GM12878 (cell line): Measurements from ENCODE around the gene SPATS2L. TPM values are rescaled to one million over a fixed set of nuclear protein-coding genes. Genes with fewer than 3 reads are reported as not detected.

Source experiments
- ATAC-seq: fragments of 200-7000 bp; cut with Tn5 transposase; 3 replicates; pipeline ENCODE4 v1.9.1; 2020; ENCODE audit warnings: mild to moderate bottlenecking, moderate library complexity
- BruUV-seq: library from RNA; stranded (reverse); fragments of 400-500 nt; replicated peaks from 2 replicates; lab custom pipeline; 2021; lab: Mats Ljungman, UMichigan
- CTCF ChIA-PET: fragments of 300-600 bp; sonication (Branson Sonifier 250); formaldehyde crosslinking; extraction: SDS; loops from one replicate; lab custom pipeline; 2021; ENCODE audit warnings: inconsistent platforms; lab: Yijun Ruan, JAX
- POLR2A ChIA-PET: fragments of 350-600 bp; formaldehyde crosslinking; extraction: SDS; loops from one replicate; lab custom pipeline; 2021; ENCODE audit warnings: inconsistent platforms; lab: Charles Lee
- RAD21 ChIA-PET: fragments of 300-600 bp; sonication (Branson Sonifier 250); formaldehyde crosslinking; loops from one replicate; lab custom pipeline; 2023; ENCODE audit warnings: antibody characterized with exemption; ENCODE audit not compliant: unreplicated experiment; lab: Charles Lee
- SMC1A ChIA-PET: fragments of 300-600 bp; sonication (Branson Sonifier 250); formaldehyde crosslinking; loops from one replicate; lab custom pipeline; 2023; ENCODE audit not compliant: unreplicated experiment, uncharacterized antibody; lab: Charles Lee
- DNase-seq: peaks from one replicate; pipeline ENCODE4 v3.0.0-alpha.2; 2011; ENCODE audit warnings: low read depth, low spot score
- FAIRE-seq: peaks from 3 replicates; lab custom pipeline; 2011; peaks lifted over from hg19 to GRCh38; lab: Jason Lieb, UNC
- H2AFZ ChIP-seq: 2 replicates; pipeline ENCODE4 v1.6.0; 2011; ENCODE audit warnings: low read depth, low read length, control low read depth; ENCODE audit not compliant: control insufficient read depth
- H3K27ac ChIP-seq: 2 replicates; pipeline ENCODE4 v1.5.1; 2011; ENCODE audit warnings: control low read depth; ENCODE audit not compliant: control insufficient read depth, insufficient read depth
- H3K27me3 ChIP-seq, 2 experiments: replicated peaks in 1 of 2; 2 replicates each; pipeline versions ENCODE4 v1.6.0 to v1.6.1; 2011; ENCODE audit warnings: low read length in 1 of 2; ENCODE audit not compliant: control insufficient read depth in 2 of 2, insufficient read depth in 2 of 2
- H3K36me3 ChIP-seq, 2 experiments: 2 replicates each; pipeline ENCODE4 v1.5.1; 2011; ENCODE audit warnings: low read length in 1 of 2; ENCODE audit not compliant: control insufficient read depth in 2 of 2, insufficient read depth in 2 of 2
- H3K4me1 ChIP-seq: 2 replicates; pipeline ENCODE4 v1.6.1; 2011; ENCODE audit warnings: mild to moderate bottlenecking, low read length, moderate library complexity, mixed read lengths; ENCODE audit not compliant: control insufficient read depth, insufficient read depth
- H3K4me2 ChIP-seq: 2 replicates; pipeline ENCODE4 v1.6.0; 2011; ENCODE audit warnings: control low read depth; ENCODE audit not compliant: control insufficient read depth, insufficient read depth
- H3K4me3 ChIP-seq: fragments of 200-600 bp; sonication (generic); 2 replicates; pipeline ENCODE4 v1.5.1; 2016
- H3K79me2 ChIP-seq: 2 replicates; pipeline ENCODE4 v1.6.0; 2011; ENCODE audit warnings: low read length; ENCODE audit not compliant: control insufficient read depth, insufficient read depth
- H3K9ac ChIP-seq: 2 replicates; pipeline ENCODE4 v1.8.0; 2011; ENCODE audit warnings: low read length, control low read depth, mixed read lengths; ENCODE audit not compliant: control insufficient read depth, insufficient read depth
- H3K9me3 ChIP-seq: replicated peaks from 3 replicates; pipeline ENCODE4 v1.5.1; 2011; ENCODE audit warnings: mild to moderate bottlenecking, low read length; ENCODE audit not compliant: control insufficient read depth, insufficient read depth
- H4K20me1 ChIP-seq: 2 replicates; pipeline ENCODE4 v1.6.0; 2011; ENCODE audit not compliant: control insufficient read depth, insufficient read depth
- BCL3 ChIP-seq: IDR thresholded peaks from 2 replicates; pipeline ENCODE4 v1.6.1; 2011; ENCODE audit warnings: borderline replicate concordance, low read depth, mild to moderate bottlenecking, moderate library complexity, low read length; ENCODE audit not compliant: insufficient read depth, poor library complexity, severe bottlenecking
- CREM ChIP-seq: IDR thresholded peaks from 2 replicates; pipeline ENCODE4 v1.6.1; 2014; ENCODE audit warnings: antibody characterized with exemption, low read depth
- MTA2 ChIP-seq: fragments of 450-650 bp; IDR thresholded peaks from 2 replicates; pipeline ENCODE4 v1.6.1; 2016; ENCODE audit warnings: low read depth, mild to moderate bottlenecking, moderate library complexity
- NFIC ChIP-seq: IDR thresholded peaks from 2 replicates; pipeline ENCODE4 v1.6.1; 2012; ENCODE audit warnings: low read depth, mild to moderate bottlenecking, inconsistent platforms, low read length, moderate library complexity
- SPI1 ChIP-seq: IDR thresholded peaks from 2 replicates; pipeline ENCODE4 v1.6.1; 2011; ENCODE audit warnings: low read depth, mild to moderate bottlenecking, low read length, moderate library complexity, borderline replicate concordance; ENCODE audit not compliant: insufficient read depth
- TAF1 ChIP-seq: IDR thresholded peaks from 2 replicates; pipeline ENCODE4 v1.6.1; 2011; ENCODE audit warnings: mild to moderate bottlenecking, low read depth, low read length, borderline replicate concordance
- ZBTB11 ChIP-seq: fragments of 450-650 bp; formaldehyde crosslinking; IDR thresholded peaks from 2 replicates; pipeline ENCODE4 v1.5.0; 2022; ENCODE audit warnings: mild to moderate bottlenecking, missing genetic modification characterization
- ZBTB40 ChIP-seq: fragments of 450-650 bp; IDR thresholded peaks from 2 replicates; pipeline ENCODE4 v1.6.1; 2016; ENCODE audit warnings: mild to moderate bottlenecking, moderate library complexity, borderline replicate concordance
- ZNF24 ChIP-seq: fragments of 450-650 bp; IDR thresholded peaks from 2 replicates; pipeline ENCODE4 v1.6.1; 2017; ENCODE audit warnings: antibody characterized with exemption, mild to moderate bottlenecking
- WGBS: methylation state at CpG from one replicate; pipeline ENCODE4 v1.1.6; 2016; ENCODE audit warnings: low lambda C conversion rate; ENCODE audit not compliant: insufficient replicate concordance, insufficient coverage; ENCODE audit errors: missing lambda C conversion rate; 5-methylcytosine and 5-hydroxymethylcytosine counted together
- in situ Hi-C: fragments of 300-500 bp; cut with MboI; formaldehyde crosslinking; loops from 9 replicates; pipeline ENCODE4 v1.14.3; 2018; ENCODE audit warnings: mixed read lengths
- intact Hi-C: fragments of 100-400 bp; cut with micrococcal nuclease; formaldehyde crosslinking; loops from one replicate; pipeline ENCODE4 v1.14.2; 2022; ENCODE audit not compliant: unreplicated experiment
- polyA plus RNA-seq, 11 experiments: library from polyadenylated mRNA; depleted of rRNA in 4 of 11; unstranded in 6 of 11; stranded (reverse) in 5 of 11; fragments of >200 nt; fragmentation: Nextera tagmentation in 4 of 11; fragmentation: Illumina TruSeq in 1 of 11; extraction: Ambion mirVana in 4 of 11; extraction: Trizol in 1 of 11; gene quantifications; 1 replicate in 1 of 11; 2 replicates in 10 of 11; pipeline versions ENCODE4 v1.2.1 to v1.2.3, GENCODE V29; 2011 to 2016; ENCODE audit warnings: inconsistent platforms in 2 of 11, missing spikeins in 2 of 11, low read depth in 1 of 11
- total RNA-seq, 4 experiments: library from RNA; depleted of rRNA in 3 of 4; stranded (reverse); fragments of >200 nt in 3 of 4; fragmentation: Illumina TruSeq in 1 of 4; extraction: Trizol in 1 of 4; gene quantifications; 2 replicates each; pipeline versions ENCODE4 v1.2.1 to v1.2.3, GENCODE V29; 2013 to 2021
- TF ChIP-seq, protein P1 (sequence below): fragments of 450-650 bp; IDR thresholded peaks from 2 replicates; pipeline ENCODE4 v1.6.1; 2016; ENCODE audit warnings: mild to moderate bottlenecking

SPATS2L gene
- total and polyA plus RNA-seq, 10 of the 15 experiments (the other 5 are each of a cell fraction or from before 2014, with no cell fraction given), result 5.2 to 30.0 (median 20.1) TPM

GRCh38 chr2:200350850-200351285, 44.4 kb downstream of the SPATS2L start (continued):
- TF ChIP-seq, protein P1, sequence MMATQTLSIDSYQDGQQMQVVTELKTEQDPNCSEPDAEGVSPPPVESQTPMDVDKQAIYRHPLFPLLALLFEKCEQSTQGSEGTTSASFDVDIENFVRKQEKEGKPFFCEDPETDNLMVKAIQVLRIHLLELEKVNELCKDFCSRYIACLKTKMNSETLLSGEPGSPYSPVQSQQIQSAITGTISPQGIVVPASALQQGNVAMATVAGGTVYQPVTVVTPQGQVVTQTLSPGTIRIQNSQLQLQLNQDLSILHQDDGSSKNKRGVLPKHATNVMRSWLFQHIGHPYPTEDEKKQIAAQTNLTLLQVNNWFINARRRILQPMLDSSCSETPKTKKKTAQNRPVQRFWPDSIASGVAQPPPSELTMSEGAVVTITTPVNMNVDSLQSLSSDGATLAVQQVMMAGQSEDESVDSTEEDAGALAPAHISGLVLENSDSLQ, result no peak
- TF ChIP-seq BCL3 (no peak), SPI1 (no peak), TAF1 (no peak)

DNA sequence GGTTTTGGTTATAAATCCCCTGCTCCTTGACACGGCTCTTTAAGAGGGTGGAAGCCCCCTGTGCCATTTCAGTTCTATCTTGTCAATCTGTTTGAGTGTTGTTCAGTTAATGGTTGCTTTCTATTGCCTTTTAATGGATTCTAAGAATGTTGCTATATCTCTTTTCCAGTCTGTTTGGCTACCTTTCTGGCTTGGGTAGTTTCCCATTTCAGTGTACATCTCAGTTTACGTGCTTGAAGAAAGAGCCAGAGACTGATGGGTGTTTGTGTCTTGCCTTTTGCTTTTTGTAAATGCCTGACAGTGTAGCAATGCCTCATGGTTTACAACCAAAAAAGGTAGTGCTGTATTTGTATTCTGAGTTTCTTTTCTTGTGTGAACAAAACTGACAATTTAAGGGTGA, 45.3 kb downstream of the SPATS2L start:
- CTCF ChIA-PET, result interaction anchor here (0.8 kb wide), 1 partner anchor 42 kb away, joined by 3 read pairs; no protein-coding TSS in a partner anchor
- no peak overlapping the region for H3K4me2 ChIP-seq
- no peak for TF ChIP-seq ZBTB40
- no peak for TF ChIP-seq ZBTB11 (CRISPR knock-in tag)
- no peak for TF ChIP-seq NFIC
- no peak for TF ChIP-seq ZNF24
- no peak for TF ChIP-seq CREM
- no peak for TF ChIP-seq MTA2

More for the DNA sequence above, 45.3 kb downstream of the SPATS2L start:
- ChIA-PET POLR2A (no interaction called here), RAD21 (no interaction called here), SMC1A (interaction anchor here (0.6 to 1.4 kb wide), 4 partner anchors 9 to 497 kb away, joined by 3 to 6 read pairs (median 4); no protein-coding TSS in a partner anchor)
- no peak overlapping the region for H3K9ac ChIP-seq
- ATAC-seq, result no peak
- H3K4me1 ChIP-seq, result no peaks in the 10 kb centered on the region
- no peak overlapping the region for H2AFZ ChIP-seq
- in situ Hi-C loops (no loop called here), intact Hi-C loops (no loop called here)
- no TSS peak for BruUV-seq
- no peak for DNase-seq
- H3K36me3 ChIP-seq, result no peaks in the 10 kb centered on the region; a peak in 1 of 4 replicates
- no peaks in the 10 kb centered on the region for H3K27me3 ChIP-seq
- no peaks in the 10 kb centered on the region for H4K20me1 ChIP-seq
- no peak for FAIRE-seq
- 8% methylated on average over 2 of the region's 2 CpGs for WGBS
- H3K27ac ChIP-seq, result no peak overlapping the region
- no peaks in the 10 kb centered on the region for H3K79me2 ChIP-seq
- no peak overlapping the region for H3K4me3 ChIP-seq
- H3K9me3 ChIP-seq, result no peaks in the 10 kb centered on the region; the same call in 2 of the 3 replicates
